ENCODE data around the gene FN3KRP. TPM values are rescaled to one million over a fixed set of nuclear protein-coding genes. Genes with fewer than 3 reads are reported as not detected.

Gene FN3KRP
- total RNA-seq, 1 experiment from 2014 or later: 19.7 TPM

DNA sequence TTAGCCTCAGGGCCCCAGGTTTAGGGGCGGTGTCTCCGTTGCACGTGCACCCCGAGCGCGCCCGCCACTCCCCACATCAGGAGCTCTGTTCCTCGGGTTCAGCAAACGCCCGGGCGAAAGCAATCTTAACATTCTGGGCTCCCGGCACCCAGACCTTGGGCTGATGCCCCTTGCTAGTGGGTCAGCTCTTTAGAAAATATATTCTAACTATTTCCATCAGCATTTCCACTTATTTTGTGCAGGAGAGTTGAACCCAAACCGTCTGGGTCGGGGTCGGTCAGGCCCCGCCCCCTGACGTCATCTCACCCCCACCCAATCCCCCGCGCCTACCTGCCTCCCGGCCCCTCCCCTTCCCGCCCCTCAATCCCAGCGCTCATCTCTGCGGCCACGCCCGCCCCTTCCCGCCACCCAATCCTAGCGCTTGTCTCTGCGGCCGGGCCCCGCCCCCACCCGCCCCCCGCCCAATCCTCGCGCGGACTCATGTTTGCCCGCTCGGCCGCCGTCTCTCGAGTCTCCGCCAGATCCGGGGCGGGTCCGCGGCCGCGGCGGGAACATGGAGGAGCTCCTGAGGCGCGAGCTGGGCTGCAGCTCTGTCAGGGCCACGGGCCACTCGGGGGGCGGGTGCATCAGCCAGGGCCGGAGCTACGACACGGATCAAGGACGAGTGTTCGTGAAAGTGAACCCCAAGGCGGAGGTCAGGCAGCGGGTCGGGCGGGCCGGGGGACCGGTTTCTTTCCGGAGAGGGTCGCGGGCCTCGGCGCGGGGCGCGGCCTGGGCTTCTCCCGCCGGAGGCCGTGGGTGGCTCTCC, at the start of gene FN3KRP (continued):
- TF ChIP-seq, protein P1, sequence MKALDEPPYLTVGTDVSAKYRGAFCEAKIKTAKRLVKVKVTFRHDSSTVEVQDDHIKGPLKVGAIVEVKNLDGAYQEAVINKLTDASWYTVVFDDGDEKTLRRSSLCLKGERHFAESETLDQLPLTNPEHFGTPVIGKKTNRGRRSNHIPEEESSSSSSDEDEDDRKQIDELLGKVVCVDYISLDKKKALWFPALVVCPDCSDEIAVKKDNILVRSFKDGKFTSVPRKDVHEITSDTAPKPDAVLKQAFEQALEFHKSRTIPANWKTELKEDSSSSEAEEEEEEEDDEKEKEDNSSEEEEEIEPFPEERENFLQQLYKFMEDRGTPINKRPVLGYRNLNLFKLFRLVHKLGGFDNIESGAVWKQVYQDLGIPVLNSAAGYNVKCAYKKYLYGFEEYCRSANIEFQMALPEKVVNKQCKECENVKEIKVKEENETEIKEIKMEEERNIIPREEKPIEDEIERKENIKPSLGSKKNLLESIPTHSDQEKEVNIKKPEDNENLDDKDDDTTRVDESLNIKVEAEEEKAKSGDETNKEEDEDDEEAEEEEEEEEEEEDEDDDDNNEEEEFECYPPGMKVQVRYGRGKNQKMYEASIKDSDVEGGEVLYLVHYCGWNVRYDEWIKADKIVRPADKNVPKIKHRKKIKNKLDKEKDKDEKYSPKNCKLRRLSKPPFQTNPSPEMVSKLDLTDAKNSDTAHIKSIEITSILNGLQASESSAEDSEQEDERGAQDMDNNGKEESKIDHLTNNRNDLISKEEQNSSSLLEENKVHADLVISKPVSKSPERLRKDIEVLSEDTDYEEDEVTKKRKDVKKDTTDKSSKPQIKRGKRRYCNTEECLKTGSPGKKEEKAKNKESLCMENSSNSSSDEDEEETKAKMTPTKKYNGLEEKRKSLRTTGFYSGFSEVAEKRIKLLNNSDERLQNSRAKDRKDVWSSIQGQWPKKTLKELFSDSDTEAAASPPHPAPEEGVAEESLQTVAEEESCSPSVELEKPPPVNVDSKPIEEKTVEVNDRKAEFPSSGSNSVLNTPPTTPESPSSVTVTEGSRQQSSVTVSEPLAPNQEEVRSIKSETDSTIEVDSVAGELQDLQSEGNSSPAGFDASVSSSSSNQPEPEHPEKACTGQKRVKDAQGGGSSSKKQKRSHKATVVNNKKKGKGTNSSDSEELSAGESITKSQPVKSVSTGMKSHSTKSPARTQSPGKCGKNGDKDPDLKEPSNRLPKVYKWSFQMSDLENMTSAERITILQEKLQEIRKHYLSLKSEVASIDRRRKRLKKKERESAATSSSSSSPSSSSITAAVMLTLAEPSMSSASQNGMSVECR (CRISPR knock-in tag; IDR thresholded peaks at IDR 0.05; ENCODE audit: borderline replicate concordance): peak; percentile 23; the same call in 1 of the 2 replicates
- TF ChIP-seq, protein P2, sequence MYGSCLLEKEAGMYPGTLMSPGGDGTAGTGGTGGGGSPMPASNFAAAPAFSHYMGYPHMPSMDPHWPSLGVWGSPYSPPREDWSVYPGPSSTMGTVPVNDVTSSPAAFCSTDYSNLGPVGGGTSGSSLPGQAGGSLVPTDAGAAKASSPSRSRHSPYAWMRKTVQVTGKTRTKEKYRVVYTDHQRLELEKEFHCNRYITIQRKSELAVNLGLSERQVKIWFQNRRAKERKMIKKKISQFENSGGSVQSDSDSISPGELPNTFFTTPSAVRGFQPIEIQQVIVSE (CRISPR knock-in tag; IDR thresholded peaks at IDR 0.05; ENCODE audit: borderline replicate concordance): no peak
- TF ChIP-seq, protein P3, sequence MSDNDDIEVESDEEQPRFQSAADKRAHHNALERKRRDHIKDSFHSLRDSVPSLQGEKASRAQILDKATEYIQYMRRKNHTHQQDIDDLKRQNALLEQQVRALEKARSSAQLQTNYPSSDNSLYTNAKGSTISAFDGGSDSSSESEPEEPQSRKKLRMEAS (CRISPR knock-in tag; IDR thresholded peaks at IDR 0.05): peak; percentile 56; the same call in 1 of the 2 replicates
- TF ChIP-seq, protein P4, sequence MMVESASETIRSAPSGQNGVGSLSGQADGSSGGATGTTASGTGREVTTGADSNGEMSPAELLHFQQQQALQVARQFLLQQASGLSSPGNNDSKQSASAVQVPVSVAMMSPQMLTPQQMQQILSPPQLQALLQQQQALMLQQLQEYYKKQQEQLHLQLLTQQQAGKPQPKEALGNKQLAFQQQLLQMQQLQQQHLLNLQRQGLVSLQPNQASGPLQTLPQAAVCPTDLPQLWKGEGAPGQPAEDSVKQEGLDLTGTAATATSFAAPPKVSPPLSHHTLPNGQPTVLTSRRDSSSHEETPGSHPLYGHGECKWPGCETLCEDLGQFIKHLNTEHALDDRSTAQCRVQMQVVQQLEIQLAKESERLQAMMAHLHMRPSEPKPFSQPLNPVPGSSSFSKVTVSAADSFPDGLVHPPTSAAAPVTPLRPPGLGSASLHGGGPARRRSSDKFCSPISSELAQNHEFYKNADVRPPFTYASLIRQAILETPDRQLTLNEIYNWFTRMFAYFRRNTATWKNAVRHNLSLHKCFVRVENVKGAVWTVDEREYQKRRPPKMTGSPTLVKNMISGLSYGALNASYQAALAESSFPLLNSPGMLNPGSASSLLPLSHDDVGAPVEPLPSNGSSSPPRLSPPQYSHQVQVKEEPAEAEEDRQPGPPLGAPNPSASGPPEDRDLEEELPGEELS (CRISPR knock-in tag; IDR thresholded peaks at IDR 0.05): no peak
- no peak for TF ChIP-seq ELF4 (CRISPR knock-in tag; IDR thresholded peaks at IDR 0.05; ENCODE audit: low read depth)
- TF ChIP-seq SMAD3 (CRISPR knock-in tag; IDR thresholded peaks at IDR 0.05; ENCODE audit: borderline replicate concordance): no peak
- TF ChIP-seq FOXK1 (CRISPR knock-in tag; IDR thresholded peaks at IDR 0.05): 0 out of 2 replicates have a peak, but pooled peaks have one; percentile 45
- TF ChIP-seq, protein P5, sequence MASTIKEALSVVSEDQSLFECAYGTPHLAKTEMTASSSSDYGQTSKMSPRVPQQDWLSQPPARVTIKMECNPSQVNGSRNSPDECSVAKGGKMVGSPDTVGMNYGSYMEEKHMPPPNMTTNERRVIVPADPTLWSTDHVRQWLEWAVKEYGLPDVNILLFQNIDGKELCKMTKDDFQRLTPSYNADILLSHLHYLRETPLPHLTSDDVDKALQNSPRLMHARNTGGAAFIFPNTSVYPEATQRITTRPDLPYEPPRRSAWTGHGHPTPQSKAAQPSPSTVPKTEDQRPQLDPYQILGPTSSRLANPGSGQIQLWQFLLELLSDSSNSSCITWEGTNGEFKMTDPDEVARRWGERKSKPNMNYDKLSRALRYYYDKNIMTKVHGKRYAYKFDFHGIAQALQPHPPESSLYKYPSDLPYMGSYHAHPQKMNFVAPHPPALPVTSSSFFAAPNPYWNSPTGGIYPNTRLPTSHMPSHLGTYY (CRISPR knock-in tag; IDR thresholded peaks at IDR 0.05): no peak
- TF ChIP-seq, protein P6, sequence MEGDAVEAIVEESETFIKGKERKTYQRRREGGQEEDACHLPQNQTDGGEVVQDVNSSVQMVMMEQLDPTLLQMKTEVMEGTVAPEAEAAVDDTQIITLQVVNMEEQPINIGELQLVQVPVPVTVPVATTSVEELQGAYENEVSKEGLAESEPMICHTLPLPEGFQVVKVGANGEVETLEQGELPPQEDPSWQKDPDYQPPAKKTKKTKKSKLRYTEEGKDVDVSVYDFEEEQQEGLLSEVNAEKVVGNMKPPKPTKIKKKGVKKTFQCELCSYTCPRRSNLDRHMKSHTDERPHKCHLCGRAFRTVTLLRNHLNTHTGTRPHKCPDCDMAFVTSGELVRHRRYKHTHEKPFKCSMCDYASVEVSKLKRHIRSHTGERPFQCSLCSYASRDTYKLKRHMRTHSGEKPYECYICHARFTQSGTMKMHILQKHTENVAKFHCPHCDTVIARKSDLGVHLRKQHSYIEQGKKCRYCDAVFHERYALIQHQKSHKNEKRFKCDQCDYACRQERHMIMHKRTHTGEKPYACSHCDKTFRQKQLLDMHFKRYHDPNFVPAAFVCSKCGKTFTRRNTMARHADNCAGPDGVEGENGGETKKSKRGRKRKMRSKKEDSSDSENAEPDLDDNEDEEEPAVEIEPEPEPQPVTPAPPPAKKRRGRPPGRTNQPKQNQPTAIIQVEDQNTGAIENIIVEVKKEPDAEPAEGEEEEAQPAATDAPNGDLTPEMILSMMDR (IDR thresholded peaks at IDR 0.05): no peak
- no peak for TF ChIP-seq ZNF317 (CRISPR knock-in tag; IDR thresholded peaks at IDR 0.05; ENCODE audit: borderline replicate concordance, low read depth)
- TF ChIP-seq TP53 (CRISPR knock-in tag; IDR thresholded peaks at IDR 0.05): no peak
- no peak for TF ChIP-seq ZBTB43 (CRISPR knock-in tag; IDR thresholded peaks at IDR 0.05)
- TF ChIP-seq, protein P7, sequence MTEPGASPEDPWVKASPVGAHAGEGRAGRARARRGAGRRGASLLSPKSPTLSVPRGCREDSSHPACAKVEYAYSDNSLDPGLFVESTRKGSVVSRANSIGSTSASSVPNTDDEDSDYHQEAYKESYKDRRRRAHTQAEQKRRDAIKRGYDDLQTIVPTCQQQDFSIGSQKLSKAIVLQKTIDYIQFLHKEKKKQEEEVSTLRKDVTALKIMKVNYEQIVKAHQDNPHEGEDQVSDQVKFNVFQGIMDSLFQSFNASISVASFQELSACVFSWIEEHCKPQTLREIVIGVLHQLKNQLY (CRISPR knock-in tag; IDR thresholded peaks at IDR 0.05): no peak
- TF ChIP-seq NFE2L1 (CRISPR knock-in tag; IDR thresholded peaks at IDR 0.05): no peak
- no peak for TF ChIP-seq FOXJ3 (CRISPR knock-in tag; IDR thresholded peaks at IDR 0.05; ENCODE audit: borderline replicate concordance)
- TF ChIP-seq, protein P8, sequence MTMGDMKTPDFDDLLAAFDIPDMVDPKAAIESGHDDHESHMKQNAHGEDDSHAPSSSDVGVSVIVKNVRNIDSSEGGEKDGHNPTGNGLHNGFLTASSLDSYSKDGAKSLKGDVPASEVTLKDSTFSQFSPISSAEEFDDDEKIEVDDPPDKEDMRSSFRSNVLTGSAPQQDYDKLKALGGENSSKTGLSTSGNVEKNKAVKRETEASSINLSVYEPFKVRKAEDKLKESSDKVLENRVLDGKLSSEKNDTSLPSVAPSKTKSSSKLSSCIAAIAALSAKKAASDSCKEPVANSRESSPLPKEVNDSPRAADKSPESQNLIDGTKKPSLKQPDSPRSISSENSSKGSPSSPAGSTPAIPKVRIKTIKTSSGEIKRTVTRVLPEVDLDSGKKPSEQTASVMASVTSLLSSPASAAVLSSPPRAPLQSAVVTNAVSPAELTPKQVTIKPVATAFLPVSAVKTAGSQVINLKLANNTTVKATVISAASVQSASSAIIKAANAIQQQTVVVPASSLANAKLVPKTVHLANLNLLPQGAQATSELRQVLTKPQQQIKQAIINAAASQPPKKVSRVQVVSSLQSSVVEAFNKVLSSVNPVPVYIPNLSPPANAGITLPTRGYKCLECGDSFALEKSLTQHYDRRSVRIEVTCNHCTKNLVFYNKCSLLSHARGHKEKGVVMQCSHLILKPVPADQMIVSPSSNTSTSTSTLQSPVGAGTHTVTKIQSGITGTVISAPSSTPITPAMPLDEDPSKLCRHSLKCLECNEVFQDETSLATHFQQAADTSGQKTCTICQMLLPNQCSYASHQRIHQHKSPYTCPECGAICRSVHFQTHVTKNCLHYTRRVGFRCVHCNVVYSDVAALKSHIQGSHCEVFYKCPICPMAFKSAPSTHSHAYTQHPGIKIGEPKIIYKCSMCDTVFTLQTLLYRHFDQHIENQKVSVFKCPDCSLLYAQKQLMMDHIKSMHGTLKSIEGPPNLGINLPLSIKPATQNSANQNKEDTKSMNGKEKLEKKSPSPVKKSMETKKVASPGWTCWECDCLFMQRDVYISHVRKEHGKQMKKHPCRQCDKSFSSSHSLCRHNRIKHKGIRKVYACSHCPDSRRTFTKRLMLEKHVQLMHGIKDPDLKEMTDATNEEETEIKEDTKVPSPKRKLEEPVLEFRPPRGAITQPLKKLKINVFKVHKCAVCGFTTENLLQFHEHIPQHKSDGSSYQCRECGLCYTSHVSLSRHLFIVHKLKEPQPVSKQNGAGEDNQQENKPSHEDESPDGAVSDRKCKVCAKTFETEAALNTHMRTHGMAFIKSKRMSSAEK (CRISPR knock-in tag; IDR thresholded peaks at IDR 0.05; ENCODE audit: borderline replicate concordance): no peak
- TF ChIP-seq RORB (CRISPR knock-in tag; IDR thresholded peaks at IDR 0.05): no peak
- no peak for TF ChIP-seq TEAD1 (CRISPR knock-in tag; IDR thresholded peaks at IDR 0.05)
- TF ChIP-seq SP1 (CRISPR knock-in tag; conservative IDR thresholded peaks at IDR 0.05): peak; percentile 51; the same call in 1 of the 2 replicates

Measured in WTC11 (cell line).